ENCODE measurements around the gene OGFRL1. TPM values are rescaled to one million over a fixed set of nuclear protein-coding genes. Genes with fewer than 3 reads are reported as not detected.

The OGFRL1 gene
- total RNA-seq, 1 experiment from 2014 or later, result 10.3 TPM

DNA sequence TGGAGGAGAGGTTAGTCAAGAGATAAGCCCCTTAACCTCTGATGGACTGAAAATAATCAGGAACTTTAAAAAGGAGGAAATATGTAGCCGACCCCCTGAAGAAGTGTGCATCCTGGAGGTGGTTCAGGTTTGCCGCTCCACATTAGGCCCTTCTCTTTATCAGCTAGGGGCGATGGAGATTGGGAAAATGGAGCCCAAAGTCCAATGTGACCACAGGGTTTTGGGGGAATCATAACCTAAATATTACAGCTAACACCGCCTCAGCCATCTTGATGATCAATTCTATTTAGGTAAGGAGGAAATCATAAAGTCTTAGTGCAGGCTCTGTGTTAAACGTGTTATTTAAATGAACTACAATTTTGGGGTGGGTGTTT, 1.2 kb downstream of the OGFRL1 start (continued):
- TF ChIP-seq EZH2 (IDR thresholded peaks at IDR 0.05) (no peak), POLR2A (IDR thresholded peaks at IDR 0.05; ENCODE audit: borderline replicate concordance, extremely low read depth, insufficient read depth, insufficient read length) (no peak), YY1 (IDR thresholded peaks at IDR 0.05; ENCODE audit: extremely low read depth, insufficient replicate concordance, low read depth, low read length) (no peak), SRF (IDR thresholded peaks at IDR 0.05; ENCODE audit: low read depth) (no peak), REST (IDR thresholded peaks at IDR 0.05; ENCODE audit: low read depth) (no peak), CTCF (IDR thresholded peaks at IDR 0.05 in 2 of 3, conservative IDR thresholded peaks at IDR 0.05 in 1 of 3; ENCODE audit: borderline replicate concordance in 1 of 3, insufficient read depth in 1 of 3, low read depth in 2 of 3, low read length in 2 of 3) (no peak), CEBPB (IDR thresholded peaks at IDR 0.05; ENCODE audit: low read depth) (no peak)

DNA sequence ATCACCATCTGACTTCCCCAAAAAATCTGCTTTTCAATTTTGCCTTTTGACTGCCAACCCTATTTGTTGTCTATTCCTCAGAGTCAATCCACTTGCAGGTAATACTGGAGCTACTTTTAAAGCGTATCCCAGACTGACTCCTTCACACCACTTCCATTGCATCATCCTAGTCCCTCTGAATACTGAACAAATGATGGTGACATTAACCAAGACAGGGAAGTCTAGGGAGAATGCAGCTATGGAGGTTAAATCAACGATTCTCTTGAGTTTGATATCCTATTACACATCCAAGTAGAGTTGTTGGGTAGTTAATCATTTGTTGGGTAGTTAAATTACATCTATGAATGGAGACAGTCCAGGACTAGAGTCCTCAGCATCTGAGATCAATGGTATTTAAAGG, 2.0 kb downstream of the OGFRL1 start:
- ChIA-PET POLR2A (no interaction called here), RAD21 (ENCODE audit: low non-redundant PET in 1 of 2, low total read pairs in 2 of 2, uncharacterized antibody in 2 of 2, unreplicated experiment in 2 of 2) (no interaction called here), CTCF (no interaction called here)
- no peaks in the 10 kb centered on the region for H3K9me3 ChIP-seq (ENCODE audit: control insufficient read depth in 1 of 2, insufficient read depth in 1 of 2, low read depth in 1 of 2, low read length in 2 of 2)
- intact Hi-C loops (cut with micrococcal nuclease), result no loop called here
- BruUV-seq (replicated peaks), result no TSS peak
- no peaks in the 10 kb centered on the region for H3K9me2 ChIP-seq (ENCODE audit: insufficient read depth)
- H3K4me3 ChIP-seq (replicated peaks in 1 of 2; ENCODE audit: low read depth in 1 of 2, low read length in 2 of 2), result no peak overlapping the region
- DNase-seq (ENCODE audit: low read depth, low spot score) (no peak), ATAC-seq (no peak)
- H2AFZ ChIP-seq (ENCODE audit: low read depth, low read length, poor library complexity, severe bottlenecking), result no peak overlapping the region
- H3K9ac ChIP-seq (ENCODE audit: low read length), result no peak overlapping the region
- H3K4me1 ChIP-seq (ENCODE audit: control insufficient read depth in 1 of 2, insufficient read depth in 2 of 2, low read length in 2 of 2), result peaks cover 13 to 33% of the 10 kb centered on the region in 2 experiments; a peak in 3 of 4 replicates
- H4K20me1 ChIP-seq (ENCODE audit: insufficient read depth), result no peaks in the 10 kb centered on the region
- no peak overlapping the region for H3K27ac ChIP-seq (ENCODE audit: low read depth, low read length)
- H3K4me2 ChIP-seq (ENCODE audit: low read length), result no peak overlapping the region
- H3K79me2 ChIP-seq (ENCODE audit: insufficient read depth, low read length), result peaks cover 3% of the 10 kb centered on the region; the same call in 1 of the 2 replicates
- H3K36me3 ChIP-seq (ENCODE audit: control insufficient read depth in 1 of 2, insufficient read depth in 2 of 2, low read length in 2 of 2), result no peaks in the 10 kb centered on the region
- H3K27me3 ChIP-seq (ENCODE audit: insufficient read depth, low read length), result no peaks in the 10 kb centered on the region
- TF ChIP-seq JUND (IDR thresholded peaks at IDR 0.05), result no peak
- no peak for TF ChIP-seq ZFX (IDR thresholded peaks at IDR 0.05)
- no peak for TF ChIP-seq POLR2AphosphoS5 (IDR thresholded peaks at IDR 0.05; ENCODE audit: low read depth, low read length)
- TF ChIP-seq, protein P1, sequence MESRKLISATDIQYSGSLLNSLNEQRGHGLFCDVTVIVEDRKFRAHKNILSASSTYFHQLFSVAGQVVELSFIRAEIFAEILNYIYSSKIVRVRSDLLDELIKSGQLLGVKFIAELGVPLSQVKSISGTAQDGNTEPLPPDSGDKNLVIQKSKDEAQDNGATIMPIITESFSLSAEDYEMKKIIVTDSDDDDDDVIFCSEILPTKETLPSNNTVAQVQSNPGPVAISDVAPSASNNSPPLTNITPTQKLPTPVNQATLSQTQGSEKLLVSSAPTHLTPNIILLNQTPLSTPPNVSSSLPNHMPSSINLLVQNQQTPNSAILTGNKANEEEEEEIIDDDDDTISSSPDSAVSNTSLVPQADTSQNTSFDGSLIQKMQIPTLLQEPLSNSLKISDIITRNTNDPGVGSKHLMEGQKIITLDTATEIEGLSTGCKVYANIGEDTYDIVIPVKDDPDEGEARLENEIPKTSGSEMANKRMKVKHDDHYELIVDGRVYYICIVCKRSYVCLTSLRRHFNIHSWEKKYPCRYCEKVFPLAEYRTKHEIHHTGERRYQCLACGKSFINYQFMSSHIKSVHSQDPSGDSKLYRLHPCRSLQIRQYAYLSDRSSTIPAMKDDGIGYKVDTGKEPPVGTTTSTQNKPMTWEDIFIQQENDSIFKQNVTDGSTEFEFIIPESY (IDR thresholded peaks at IDR 0.05; ENCODE audit: extremely low read depth, insufficient replicate concordance, low read length), result no peak
- no peak for TF ChIP-seq REST (IDR thresholded peaks at IDR 0.05; ENCODE audit: low read depth)
- TF ChIP-seq FOSL1 (IDR thresholded peaks at IDR 0.05; ENCODE audit: low read depth), result no peak
- no peak for TF ChIP-seq SIN3A (IDR thresholded peaks at IDR 0.05; ENCODE audit: low read depth)
- no peak for TF ChIP-seq YY1 (IDR thresholded peaks at IDR 0.05; ENCODE audit: extremely low read depth, insufficient replicate concordance, low read depth, low read length)
- no peak for TF ChIP-seq ELF1 (IDR thresholded peaks at IDR 0.05; ENCODE audit: borderline replicate concordance, low read depth)

Data from HCT116 (cell line).